ENCODE data around the gene VOPP1. TPM values are rescaled to one million over a fixed set of nuclear protein-coding genes. Genes with fewer than 3 reads are reported as not detected.

The VOPP1 gene
- total RNA-seq, 1 experiment from 2014 or later: 30.3 TPM

DNA sequence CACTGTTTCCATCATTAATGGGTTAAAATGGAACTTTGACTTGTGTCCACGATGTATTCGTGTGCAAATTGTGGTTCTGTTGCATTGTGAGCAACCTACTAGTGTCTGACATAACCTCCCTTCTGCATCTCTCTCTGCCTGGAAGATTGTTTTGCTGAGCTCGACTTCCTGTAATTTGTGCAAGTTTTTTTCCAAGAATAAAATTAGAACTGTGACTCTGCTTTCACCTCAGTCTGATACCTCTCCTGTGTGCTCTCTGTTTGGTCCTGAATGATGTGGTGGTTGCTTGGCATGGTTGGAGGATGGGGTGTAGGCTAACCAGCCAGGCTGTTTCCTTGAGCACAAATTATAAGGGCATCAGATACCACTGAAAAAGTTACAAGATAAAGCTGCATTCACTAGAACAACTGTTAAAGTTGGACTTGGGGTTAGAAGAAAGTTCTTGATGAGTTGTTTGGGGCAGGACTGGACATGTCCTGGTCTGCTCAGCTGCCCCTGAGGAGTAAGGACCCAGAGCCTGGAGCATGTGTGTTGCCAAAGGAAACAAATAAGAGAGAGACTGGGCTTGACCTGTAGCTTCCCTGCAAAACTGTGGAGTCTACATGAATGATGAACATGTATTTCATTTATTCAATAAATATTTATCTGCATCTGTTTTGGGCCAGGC, 1.9 kb upstream of the VOPP1 start:
- H3K4me3 ChIP-seq (replicated peaks in 1 of 2; ENCODE audit: low read depth in 1 of 2, low read length in 2 of 2): no peak overlapping the region
- H4K20me1 ChIP-seq (ENCODE audit: insufficient read depth): no peaks in the 10 kb centered on the region
- H3K79me2 ChIP-seq (ENCODE audit: insufficient read depth, low read length): peaks cover 22% of the 10 kb centered on the region
- H2AFZ ChIP-seq (ENCODE audit: low read depth, low read length, poor library complexity, severe bottlenecking): no peak overlapping the region
- H3K4me2 ChIP-seq (ENCODE audit: low read length): peak overlapping the region; percentile 94; the same call in 1 of the 2 replicates
- H3K4me1 ChIP-seq (ENCODE audit: control insufficient read depth in 1 of 2, insufficient read depth in 2 of 2, low read length in 2 of 2): peaks cover 21 to 41% of the 10 kb centered on the region in 2 experiments
- no peaks in the 10 kb centered on the region for H3K36me3 ChIP-seq (ENCODE audit: control insufficient read depth in 1 of 2, insufficient read depth in 2 of 2, low read length in 2 of 2)
- no peak for DNase-seq (ENCODE audit: low read depth, low spot score)
- H3K27ac ChIP-seq (ENCODE audit: low read depth, low read length): no peak overlapping the region
- ATAC-seq: no peak
- ChIA-PET CTCF (interaction anchor here (1.2 to 2.7 kb wide), 2 partner anchors 20 to 24 kb away, joined by 3 to 9 read pairs; no protein-coding TSS in a partner anchor), RAD21 (ENCODE audit: low non-redundant PET in 1 of 2, low total read pairs in 2 of 2, uncharacterized antibody in 2 of 2, unreplicated experiment in 2 of 2) (no interaction called here), POLR2A (no interaction called here)
- no peaks in the 10 kb centered on the region for H3K9me3 ChIP-seq (ENCODE audit: control insufficient read depth in 1 of 2, insufficient read depth in 1 of 2, low read depth in 1 of 2, low read length in 2 of 2)
- no peaks in the 10 kb centered on the region for H3K27me3 ChIP-seq (ENCODE audit: insufficient read depth, low read length)
- BruUV-seq (replicated peaks): no TSS peak
- intact Hi-C loops (cut with micrococcal nuclease): loop anchor here (5.0 kb wide), 1 partner anchor 207 kb away; the partner anchor contains the start of gene LANCL2
- no peaks in the 10 kb centered on the region for H3K9me2 ChIP-seq (ENCODE audit: insufficient read depth)
- TF ChIP-seq SRF (IDR thresholded peaks at IDR 0.05; ENCODE audit: low read depth) (no peak), CEBPB (IDR thresholded peaks at IDR 0.05; ENCODE audit: low read depth) (no peak), CBX3 (IDR thresholded peaks at IDR 0.05; ENCODE audit: low read depth) (no peak), FOSL1 (IDR thresholded peaks at IDR 0.05; ENCODE audit: low read depth) (no peak), EZH2 (IDR thresholded peaks at IDR 0.05) (no peak)
- TF ChIP-seq, protein P1, sequence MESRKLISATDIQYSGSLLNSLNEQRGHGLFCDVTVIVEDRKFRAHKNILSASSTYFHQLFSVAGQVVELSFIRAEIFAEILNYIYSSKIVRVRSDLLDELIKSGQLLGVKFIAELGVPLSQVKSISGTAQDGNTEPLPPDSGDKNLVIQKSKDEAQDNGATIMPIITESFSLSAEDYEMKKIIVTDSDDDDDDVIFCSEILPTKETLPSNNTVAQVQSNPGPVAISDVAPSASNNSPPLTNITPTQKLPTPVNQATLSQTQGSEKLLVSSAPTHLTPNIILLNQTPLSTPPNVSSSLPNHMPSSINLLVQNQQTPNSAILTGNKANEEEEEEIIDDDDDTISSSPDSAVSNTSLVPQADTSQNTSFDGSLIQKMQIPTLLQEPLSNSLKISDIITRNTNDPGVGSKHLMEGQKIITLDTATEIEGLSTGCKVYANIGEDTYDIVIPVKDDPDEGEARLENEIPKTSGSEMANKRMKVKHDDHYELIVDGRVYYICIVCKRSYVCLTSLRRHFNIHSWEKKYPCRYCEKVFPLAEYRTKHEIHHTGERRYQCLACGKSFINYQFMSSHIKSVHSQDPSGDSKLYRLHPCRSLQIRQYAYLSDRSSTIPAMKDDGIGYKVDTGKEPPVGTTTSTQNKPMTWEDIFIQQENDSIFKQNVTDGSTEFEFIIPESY (IDR thresholded peaks at IDR 0.05; ENCODE audit: extremely low read depth, insufficient replicate concordance, low read length): no peak
- TF ChIP-seq, protein P2, sequence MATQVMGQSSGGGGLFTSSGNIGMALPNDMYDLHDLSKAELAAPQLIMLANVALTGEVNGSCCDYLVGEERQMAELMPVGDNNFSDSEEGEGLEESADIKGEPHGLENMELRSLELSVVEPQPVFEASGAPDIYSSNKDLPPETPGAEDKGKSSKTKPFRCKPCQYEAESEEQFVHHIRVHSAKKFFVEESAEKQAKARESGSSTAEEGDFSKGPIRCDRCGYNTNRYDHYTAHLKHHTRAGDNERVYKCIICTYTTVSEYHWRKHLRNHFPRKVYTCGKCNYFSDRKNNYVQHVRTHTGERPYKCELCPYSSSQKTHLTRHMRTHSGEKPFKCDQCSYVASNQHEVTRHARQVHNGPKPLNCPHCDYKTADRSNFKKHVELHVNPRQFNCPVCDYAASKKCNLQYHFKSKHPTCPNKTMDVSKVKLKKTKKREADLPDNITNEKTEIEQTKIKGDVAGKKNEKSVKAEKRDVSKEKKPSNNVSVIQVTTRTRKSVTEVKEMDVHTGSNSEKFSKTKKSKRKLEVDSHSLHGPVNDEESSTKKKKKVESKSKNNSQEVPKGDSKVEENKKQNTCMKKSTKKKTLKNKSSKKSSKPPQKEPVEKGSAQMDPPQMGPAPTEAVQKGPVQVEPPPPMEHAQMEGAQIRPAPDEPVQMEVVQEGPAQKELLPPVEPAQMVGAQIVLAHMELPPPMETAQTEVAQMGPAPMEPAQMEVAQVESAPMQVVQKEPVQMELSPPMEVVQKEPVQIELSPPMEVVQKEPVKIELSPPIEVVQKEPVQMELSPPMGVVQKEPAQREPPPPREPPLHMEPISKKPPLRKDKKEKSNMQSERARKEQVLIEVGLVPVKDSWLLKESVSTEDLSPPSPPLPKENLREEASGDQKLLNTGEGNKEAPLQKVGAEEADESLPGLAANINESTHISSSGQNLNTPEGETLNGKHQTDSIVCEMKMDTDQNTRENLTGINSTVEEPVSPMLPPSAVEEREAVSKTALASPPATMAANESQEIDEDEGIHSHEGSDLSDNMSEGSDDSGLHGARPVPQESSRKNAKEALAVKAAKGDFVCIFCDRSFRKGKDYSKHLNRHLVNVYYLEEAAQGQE (IDR thresholded peaks at IDR 0.05; ENCODE audit: low read depth): no peak
- no peak overlapping the region for H3K9ac ChIP-seq (ENCODE audit: low read length)

Measured in HCT116 (cell line).